Astrocyte (in vitro differentiated cells and primary cell): ENCODE measurements around the gene PSMD5. TPM values are rescaled to one million over a fixed set of nuclear protein-coding genes. Genes with fewer than 3 reads are reported as not detected.

Experiments
- DNase-seq: peaks from one replicate; pipeline ENCODE4 v3.0.0-alpha.2; 2010; ENCODE audit warnings: low read depth
- FAIRE-seq: peaks from 2 replicates; lab custom pipeline; 2011; peaks lifted over from hg19 to GRCh38; lab: Jason Lieb, UNC
- H2AFZ ChIP-seq: 2 replicates; pipeline ENCODE4 v1.6.0; 2012; ENCODE audit warnings: low read depth, low read length, inconsistent platforms
- H3K27ac ChIP-seq: 2 replicates; pipeline ENCODE4 v1.5.1; 2011; ENCODE audit warnings: low read depth, low read length, inconsistent platforms
- H3K27me3 ChIP-seq: 2 replicates; pipeline ENCODE4 v1.6.0; 2011; ENCODE audit warnings: low read length, inconsistent platforms; ENCODE audit not compliant: insufficient read depth
- H3K36me3 ChIP-seq: 2 replicates; pipeline ENCODE4 v1.5.1; 2011; ENCODE audit warnings: low read length, inconsistent platforms; ENCODE audit not compliant: insufficient read depth
- H3K4me1 ChIP-seq: 2 replicates; pipeline ENCODE4 v1.5.1; 2011; ENCODE audit warnings: low read length, inconsistent platforms; ENCODE audit not compliant: insufficient read depth
- H3K4me2 ChIP-seq: 2 replicates; pipeline ENCODE4 v1.6.0; 2012; ENCODE audit warnings: low read length, inconsistent platforms
- H3K4me3 ChIP-seq: 2 replicates; pipeline ENCODE4 v1.5.1; 2011; ENCODE audit warnings: low read depth, mild to moderate bottlenecking, low read length, inconsistent platforms; ENCODE audit not compliant: insufficient read depth
- H3K79me2 ChIP-seq: 2 replicates; pipeline ENCODE4 v1.6.0; 2012; ENCODE audit warnings: mild to moderate bottlenecking, low read length, inconsistent platforms; ENCODE audit not compliant: insufficient read depth
- H3K9ac ChIP-seq: 2 replicates; pipeline ENCODE4 v1.6.0; 2012; ENCODE audit warnings: mild to moderate bottlenecking, low read length, inconsistent platforms
- H3K9me3 ChIP-seq: 2 replicates; pipeline ENCODE4 v1.5.1; 2012; ENCODE audit warnings: low read depth, mild to moderate bottlenecking, low read length, inconsistent platforms; ENCODE audit not compliant: insufficient read depth
- H4K20me1 ChIP-seq: 2 replicates; pipeline ENCODE4 v1.6.0; 2012; ENCODE audit warnings: low read length, inconsistent platforms; ENCODE audit not compliant: insufficient read depth
- H3K27ac Mint-ChIP-seq: one replicate; pipeline ENCODE4 v1.8.0; 2021; ENCODE audit warnings: mild to moderate bottlenecking, mixed read lengths; ENCODE audit not compliant: unreplicated experiment
- H3K27me3 Mint-ChIP-seq: one replicate; pipeline ENCODE4 v1.8.0; 2021; ENCODE audit warnings: low read depth, mixed read lengths; ENCODE audit not compliant: unreplicated experiment
- H3K36me3 Mint-ChIP-seq: one replicate; pipeline ENCODE4 v1.8.0; 2021; ENCODE audit warnings: low read depth, mixed read lengths; ENCODE audit not compliant: unreplicated experiment
- H3K4me1 Mint-ChIP-seq: one replicate; pipeline ENCODE4 v1.8.0; 2021; ENCODE audit warnings: low read depth, mixed read lengths; ENCODE audit not compliant: unreplicated experiment
- H3K4me3 Mint-ChIP-seq: one replicate; pipeline ENCODE4 v1.8.0; 2021; ENCODE audit warnings: mild to moderate bottlenecking, moderate library complexity, mixed read lengths; ENCODE audit not compliant: unreplicated experiment
- H3K9me3 Mint-ChIP-seq: one replicate; pipeline ENCODE4 v1.8.0; 2021; ENCODE audit warnings: mild to moderate bottlenecking, mixed read lengths; ENCODE audit not compliant: unreplicated experiment
- EZH2 ChIP-seq: IDR thresholded peaks from 2 replicates; pipeline ENCODE4 v1.6.1; 2012; ENCODE audit warnings: mild to moderate bottlenecking, low read length, inconsistent platforms; ENCODE audit not compliant: insufficient read depth
- total RNA-seq: library from RNA; stranded (reverse); gene quantifications from 2 replicates; pipeline ENCODE4 v1.2.1, GENCODE V29; 2021
- TF ChIP-seq, protein P1 (sequence below): IDR thresholded peaks from 2 replicates; pipeline ENCODE4 v1.5.1; 2011; ENCODE audit warnings: low read depth, mild to moderate bottlenecking, inconsistent platforms, low read length, moderate library complexity; ENCODE audit not compliant: insufficient read depth

Gene PSMD5
- total RNA-seq, 1 donor from 2014 or later: 66.2 TPM

DNA sequence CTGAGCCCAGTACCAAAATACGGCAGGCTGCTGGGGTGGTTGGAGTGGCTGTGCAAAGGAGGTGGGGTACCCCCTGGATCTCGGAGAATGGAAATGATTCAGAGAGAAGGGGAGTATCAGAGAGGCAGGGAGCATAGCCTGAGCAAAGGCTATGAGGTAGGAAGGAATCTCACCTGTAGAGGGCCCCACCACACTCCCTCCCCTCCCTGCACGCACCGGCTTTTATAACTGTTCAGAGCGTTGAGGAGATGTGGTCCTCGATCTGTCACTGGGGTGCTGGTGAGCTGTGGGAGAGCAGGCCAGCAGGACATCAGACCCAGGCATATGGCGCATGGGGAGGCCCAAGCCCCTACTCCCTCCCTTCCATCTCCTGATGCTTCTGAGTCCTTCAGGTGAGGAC lies 21.1 kb upstream of the PSMD5 start:
- Mint-ChIP-seq H3K4me1 (peaks cover 2% of the 10 kb centered on the region), H3K27ac (no peak overlapping the region), H3K36me3 (peaks cover 9% of the 10 kb centered on the region), H3K4me3 (no peak overlapping the region), H3K27me3 (no peaks in the 10 kb centered on the region), H3K9me3 (no peaks in the 10 kb centered on the region)
- no peaks in the 10 kb centered on the region for H3K79me2 ChIP-seq
- H3K27ac ChIP-seq: no peak overlapping the region
- FAIRE-seq: no peak
- H3K4me1 ChIP-seq: no peaks in the 10 kb centered on the region
- no peak overlapping the region for H2AFZ ChIP-seq
- H3K4me2 ChIP-seq: no peak overlapping the region
- no peak for DNase-seq
- H3K9ac ChIP-seq: no peak overlapping the region
- TF ChIP-seq EZH2: no peak
- TF ChIP-seq, protein P1, sequence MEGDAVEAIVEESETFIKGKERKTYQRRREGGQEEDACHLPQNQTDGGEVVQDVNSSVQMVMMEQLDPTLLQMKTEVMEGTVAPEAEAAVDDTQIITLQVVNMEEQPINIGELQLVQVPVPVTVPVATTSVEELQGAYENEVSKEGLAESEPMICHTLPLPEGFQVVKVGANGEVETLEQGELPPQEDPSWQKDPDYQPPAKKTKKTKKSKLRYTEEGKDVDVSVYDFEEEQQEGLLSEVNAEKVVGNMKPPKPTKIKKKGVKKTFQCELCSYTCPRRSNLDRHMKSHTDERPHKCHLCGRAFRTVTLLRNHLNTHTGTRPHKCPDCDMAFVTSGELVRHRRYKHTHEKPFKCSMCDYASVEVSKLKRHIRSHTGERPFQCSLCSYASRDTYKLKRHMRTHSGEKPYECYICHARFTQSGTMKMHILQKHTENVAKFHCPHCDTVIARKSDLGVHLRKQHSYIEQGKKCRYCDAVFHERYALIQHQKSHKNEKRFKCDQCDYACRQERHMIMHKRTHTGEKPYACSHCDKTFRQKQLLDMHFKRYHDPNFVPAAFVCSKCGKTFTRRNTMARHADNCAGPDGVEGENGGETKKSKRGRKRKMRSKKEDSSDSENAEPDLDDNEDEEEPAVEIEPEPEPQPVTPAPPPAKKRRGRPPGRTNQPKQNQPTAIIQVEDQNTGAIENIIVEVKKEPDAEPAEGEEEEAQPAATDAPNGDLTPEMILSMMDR: no peak
- H3K36me3 ChIP-seq: peaks cover 17% of the 10 kb centered on the region
- no peak overlapping the region for H3K4me3 ChIP-seq
- H4K20me1 ChIP-seq: no peaks in the 10 kb centered on the region
- no peaks in the 10 kb centered on the region for H3K9me3 ChIP-seq
- no peaks in the 10 kb centered on the region for H3K27me3 ChIP-seq

DNA sequence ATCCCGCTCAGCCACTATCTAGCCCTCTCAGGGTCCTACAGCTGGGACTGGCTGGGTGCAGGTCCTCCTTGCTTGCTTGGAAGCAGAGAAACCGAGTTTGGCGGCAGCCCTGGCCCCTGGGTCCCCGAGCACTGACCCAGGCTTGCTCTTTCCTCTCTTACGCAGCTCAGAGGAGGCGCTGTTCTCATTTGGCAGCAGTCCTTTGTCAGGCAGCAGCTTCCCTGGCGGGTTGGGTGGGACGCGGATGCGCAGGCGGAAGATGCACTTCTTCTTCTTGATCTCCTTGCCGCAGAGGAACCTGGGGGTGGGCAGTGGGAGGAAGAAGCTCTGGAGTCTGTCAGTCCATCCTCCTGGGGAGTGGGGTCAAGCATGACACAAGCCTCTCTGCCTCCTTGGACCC lies 19.7 kb upstream of the PSMD5 start:
- Histone ChIP-seq H3K27me3 (no peaks in the 10 kb centered on the region), H3K4me3 (no peak overlapping the region), H3K9ac (no peak overlapping the region), H3K79me2 (no peaks in the 10 kb centered on the region), H3K4me2 (no peak overlapping the region), H4K20me1 (no peaks in the 10 kb centered on the region), H3K9me3 (no peaks in the 10 kb centered on the region), H2AFZ (no peak overlapping the region), H3K4me1 (no peaks in the 10 kb centered on the region), H3K36me3 (peaks cover 19% of the 10 kb centered on the region), H3K27ac (no peak overlapping the region)
- FAIRE-seq (no peak), DNase-seq (no peak)
- Mint-ChIP-seq H3K4me1 (peaks cover 5% of the 10 kb centered on the region), H3K9me3 (no peaks in the 10 kb centered on the region), H3K27ac (no peak overlapping the region), H3K4me3 (no peak overlapping the region), H3K27me3 (no peaks in the 10 kb centered on the region), H3K36me3 (peaks cover 10% of the 10 kb centered on the region)
- TF ChIP-seq, protein P1: no peak
- no peak for TF ChIP-seq EZH2

DNA sequence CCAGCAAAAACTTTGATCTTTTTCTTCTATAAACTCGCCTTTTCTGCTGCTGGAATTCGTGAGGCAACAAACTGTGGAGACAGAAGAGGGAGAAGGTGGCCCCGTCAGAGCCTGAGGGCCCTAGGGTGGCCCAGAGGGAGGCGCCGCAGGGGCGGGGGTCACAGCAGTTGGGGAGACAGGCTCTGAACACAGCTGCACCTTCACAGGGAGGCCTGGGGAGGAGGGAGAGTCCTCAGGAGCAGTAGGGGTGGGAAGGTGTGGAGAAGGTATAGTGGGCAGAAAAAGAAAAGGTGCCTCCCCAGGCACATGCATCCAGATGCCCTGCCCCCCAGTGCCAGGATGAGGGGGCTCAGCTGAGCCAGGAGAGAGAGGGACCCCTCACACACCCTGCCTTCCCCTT lies 19.2 kb upstream of the PSMD5 start:
- DNase-seq: no peak
- H3K4me1 ChIP-seq: no peaks in the 10 kb centered on the region
- H3K9me3 ChIP-seq: no peaks in the 10 kb centered on the region
- Mint-ChIP-seq H3K4me3 (no peak overlapping the region), H3K4me1 (peaks cover 5% of the 10 kb centered on the region), H3K9me3 (no peaks in the 10 kb centered on the region), H3K36me3 (peaks cover 10% of the 10 kb centered on the region), H3K27ac (no peak overlapping the region), H3K27me3 (no peaks in the 10 kb centered on the region)
- TF ChIP-seq, protein P1: no peak
- TF ChIP-seq EZH2: no peak
- H3K4me3 ChIP-seq: no peak overlapping the region
- H3K4me2 ChIP-seq: no peak overlapping the region
- H3K27ac ChIP-seq: no peak overlapping the region
- no peak for FAIRE-seq
- H2AFZ ChIP-seq: no peak overlapping the region
- no peak overlapping the region for H3K9ac ChIP-seq
- H4K20me1 ChIP-seq: no peaks in the 10 kb centered on the region
- no peaks in the 10 kb centered on the region for H3K79me2 ChIP-seq
- H3K27me3 ChIP-seq: no peaks in the 10 kb centered on the region
- H3K36me3 ChIP-seq: peaks cover 19% of the 10 kb centered on the region
